ENCODE results near the gene GOT1.

The GOT1 gene

DNA sequence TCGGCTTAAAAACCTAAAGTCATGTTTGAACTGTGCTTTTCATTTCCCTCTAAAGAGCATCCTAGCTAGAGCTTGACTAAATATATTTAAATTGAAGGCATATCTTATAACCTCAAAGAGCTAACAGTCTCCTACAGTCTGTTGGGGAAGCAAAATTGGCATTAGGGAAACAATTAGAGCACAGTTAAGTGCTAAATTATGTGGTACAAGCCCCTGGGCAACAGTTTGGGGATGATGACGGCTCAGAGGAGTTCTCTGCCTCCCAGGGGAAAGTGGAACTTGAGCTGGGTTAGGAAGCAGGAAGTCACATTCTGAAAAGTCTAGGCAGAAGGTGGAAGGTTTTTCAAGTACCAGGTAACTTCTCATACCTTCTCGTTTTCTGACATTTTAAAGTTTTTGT lies 18.6 kb upstream of the GOT1 start:
- no peak overlapping the region for H3K4me3 Mint-ChIP-seq
- H3K4me1 Mint-ChIP-seq, result no peaks in the 10 kb centered on the region
- no peaks in the 10 kb centered on the region for H3K36me3 Mint-ChIP-seq
- DNase-seq (no peak), ATAC-seq (replicated peaks) (no peak)
- no peak overlapping the region for H3K27ac Mint-ChIP-seq
- peaks cover 25 to 28% of the 10 kb centered on the region in 2 donors for H3K27me3 Mint-ChIP-seq
- no peaks in the 10 kb centered on the region for H3K9me3 Mint-ChIP-seq

DNA sequence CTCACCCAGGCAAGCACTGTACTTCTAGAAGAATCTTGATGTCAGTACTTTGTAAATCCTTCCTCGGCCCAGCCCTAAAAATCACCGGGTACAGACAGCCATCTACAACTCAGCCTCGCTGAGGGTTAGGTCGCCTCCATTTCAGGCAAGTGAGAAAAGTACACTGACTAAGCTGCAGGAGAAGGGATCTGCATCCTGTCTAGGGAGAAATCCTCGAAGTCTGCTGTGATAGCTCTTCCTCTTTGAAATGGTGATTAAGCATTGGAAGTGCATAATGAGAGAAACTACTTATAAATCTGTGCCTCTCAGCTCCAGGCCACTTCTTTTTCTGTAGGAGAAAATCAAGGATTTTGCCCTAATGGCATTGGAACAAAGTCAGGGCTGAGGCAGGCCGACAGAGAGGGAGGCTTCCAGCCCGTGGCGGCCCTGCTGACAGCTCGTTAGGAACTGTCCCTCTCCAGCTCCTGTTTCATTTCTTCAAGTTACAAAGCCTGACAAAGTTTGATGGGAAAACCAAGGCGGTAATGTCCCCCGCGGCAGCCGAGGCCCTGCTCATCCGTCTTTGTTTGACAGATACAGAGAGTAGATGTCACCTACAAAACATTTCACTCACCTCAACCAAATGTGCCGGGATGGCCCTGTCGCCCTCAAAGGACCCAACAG lies 14.1 kb upstream of the GOT1 start:
- ATAC-seq (replicated peaks), result no peak

DNA sequence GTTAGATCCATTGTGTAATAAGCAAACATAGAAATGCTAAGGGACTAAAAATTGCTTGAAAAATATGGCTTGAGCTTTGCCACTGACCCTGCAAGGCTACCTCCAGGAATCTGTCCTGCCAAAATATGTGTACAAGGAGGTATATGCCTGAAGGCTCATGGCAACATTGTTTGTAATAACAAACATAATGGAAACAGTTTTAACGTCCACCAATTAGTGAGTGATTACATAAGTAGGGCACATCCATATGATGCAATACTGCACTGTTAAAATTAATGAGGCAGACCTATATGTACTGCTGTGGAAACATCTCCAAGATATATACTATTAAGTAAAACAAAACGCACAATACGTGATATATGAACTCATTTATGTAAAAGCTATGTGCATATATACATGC lies 13.1 kb upstream of the GOT1 start:
- H3K4me3 Mint-ChIP-seq, result no peak overlapping the region
- H3K36me3 Mint-ChIP-seq, result no peaks in the 10 kb centered on the region
- no peak overlapping the region for H3K27ac Mint-ChIP-seq
- no peaks in the 10 kb centered on the region for H3K9me3 Mint-ChIP-seq
- H3K4me1 Mint-ChIP-seq, result no peaks in the 10 kb centered on the region
- ATAC-seq (replicated peaks) (no peak), DNase-seq (no peak)
- peaks cover 0 to 12% of the 10 kb centered on the region in 2 donors for H3K27me3 Mint-ChIP-seq

More for the DNA sequence above, 14.1 kb upstream of the GOT1 start:
- no peaks in the 10 kb centered on the region for H3K4me1 Mint-ChIP-seq
- peaks cover 7 to 12% of the 10 kb centered on the region in 2 donors for H3K27me3 Mint-ChIP-seq
- H3K27ac Mint-ChIP-seq, result no peak overlapping the region
- no peaks in the 10 kb centered on the region for H3K36me3 Mint-ChIP-seq
- H3K9me3 Mint-ChIP-seq, result no peaks in the 10 kb centered on the region
- H3K4me3 Mint-ChIP-seq, result no peak overlapping the region
- DNase-seq, result no peak

DNA sequence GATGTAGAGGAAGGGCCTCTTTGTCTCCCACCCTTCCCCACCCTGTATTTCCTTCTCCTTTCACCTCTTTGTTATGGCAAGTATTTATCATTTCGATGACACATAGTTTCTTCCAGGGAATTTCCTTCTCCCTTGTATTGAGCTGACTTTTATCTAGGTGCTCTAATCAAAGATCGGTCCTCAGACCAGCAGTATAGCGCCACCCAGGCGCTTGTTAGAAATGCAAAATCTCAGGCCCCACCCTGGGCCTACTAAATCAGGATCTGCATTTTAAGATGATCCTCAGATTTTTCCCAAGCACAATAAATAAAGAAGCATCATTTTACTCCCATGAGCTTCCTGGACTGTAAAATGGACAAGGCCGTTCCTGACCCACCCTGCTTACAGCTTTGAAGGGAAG lies 12.0 kb upstream of the GOT1 start:
- ATAC-seq (replicated peaks), result no peak
- peaks cover 0 to 8% of the 10 kb centered on the region in 2 donors for H3K27me3 Mint-ChIP-seq
- DNase-seq, result no peak
- no peaks in the 10 kb centered on the region for H3K9me3 Mint-ChIP-seq
- no peak overlapping the region for H3K4me3 Mint-ChIP-seq
- H3K27ac Mint-ChIP-seq, result no peak overlapping the region
- no peaks in the 10 kb centered on the region for H3K36me3 Mint-ChIP-seq
- H3K4me1 Mint-ChIP-seq, result no peaks in the 10 kb centered on the region

DNA sequence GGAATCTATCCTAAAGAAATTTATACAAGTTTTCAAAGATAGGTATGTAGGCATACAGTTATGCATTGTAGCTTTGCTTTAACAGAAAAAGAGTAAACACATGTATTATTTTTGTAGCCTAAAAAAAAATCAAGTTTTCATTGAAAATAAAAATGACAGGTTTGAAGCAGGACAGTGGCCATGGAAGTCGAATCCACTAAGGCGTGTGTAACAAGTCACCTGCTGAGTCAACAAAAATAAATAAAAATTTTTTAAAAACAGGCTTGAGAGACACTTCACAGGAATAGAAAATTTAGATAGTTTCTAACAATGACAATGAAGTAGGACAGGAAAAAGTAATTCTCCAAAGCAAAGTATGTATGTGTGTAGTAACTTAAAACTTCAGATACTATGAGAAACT lies 8.5 kb upstream of the GOT1 start:
- Mint-ChIP-seq H3K36me3 (peaks cover 0 to 4% of the 10 kb centered on the region in 2 donors), H3K4me1 (no peaks in the 10 kb centered on the region), H3K9me3 (no peaks in the 10 kb centered on the region), H3K27ac (no peak overlapping the region), H3K27me3 (peaks cover 0 to 4% of the 10 kb centered on the region in 2 donors), H3K4me3 (no peak overlapping the region)
- no peak for DNase-seq
- no peak for ATAC-seq (replicated peaks)

DNA sequence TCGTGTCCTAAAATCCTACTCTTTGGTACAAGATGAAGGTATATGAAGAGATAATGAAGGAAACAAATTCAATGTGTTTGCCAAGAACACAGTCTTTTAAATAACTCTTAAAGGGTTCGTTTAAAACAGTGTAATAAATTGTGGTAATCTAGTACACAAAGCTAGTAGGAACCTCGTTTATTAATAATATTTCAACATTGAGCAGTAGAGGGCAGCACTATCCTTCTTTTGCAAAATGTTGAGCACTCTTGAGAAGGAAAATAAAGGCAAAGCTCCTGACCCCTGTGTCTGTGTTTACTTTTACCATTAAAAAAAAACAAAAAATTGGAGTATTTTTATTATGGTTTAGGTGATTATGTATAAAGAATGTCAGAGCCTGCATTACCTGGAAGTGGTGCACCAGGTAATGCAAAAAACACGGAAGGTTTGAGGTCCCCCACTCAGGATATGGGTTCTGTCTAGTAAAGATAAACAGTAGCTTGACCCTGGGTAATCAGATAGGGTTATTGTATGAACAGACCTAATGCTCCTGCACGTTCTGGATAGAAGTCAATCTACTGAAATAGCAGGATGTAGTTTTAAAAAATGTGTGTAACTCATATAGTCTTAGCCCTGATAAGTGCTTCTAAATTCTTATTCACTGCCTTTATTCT lies 5.7 kb upstream of the GOT1 start:
- Mint-ChIP-seq H3K27me3 (no peaks in the 10 kb centered on the region), H3K27ac (no peak overlapping the region), H3K9me3 (no peaks in the 10 kb centered on the region), H3K4me1 (peaks cover 7 to 14% of the 10 kb centered on the region in 2 donors), H3K36me3 (peaks cover 0 to 4% of the 10 kb centered on the region in 2 donors), H3K4me3 (no peak overlapping the region)
- ATAC-seq (replicated peaks) (peak; percentile 52 to 63), DNase-seq (no peak)

DNA sequence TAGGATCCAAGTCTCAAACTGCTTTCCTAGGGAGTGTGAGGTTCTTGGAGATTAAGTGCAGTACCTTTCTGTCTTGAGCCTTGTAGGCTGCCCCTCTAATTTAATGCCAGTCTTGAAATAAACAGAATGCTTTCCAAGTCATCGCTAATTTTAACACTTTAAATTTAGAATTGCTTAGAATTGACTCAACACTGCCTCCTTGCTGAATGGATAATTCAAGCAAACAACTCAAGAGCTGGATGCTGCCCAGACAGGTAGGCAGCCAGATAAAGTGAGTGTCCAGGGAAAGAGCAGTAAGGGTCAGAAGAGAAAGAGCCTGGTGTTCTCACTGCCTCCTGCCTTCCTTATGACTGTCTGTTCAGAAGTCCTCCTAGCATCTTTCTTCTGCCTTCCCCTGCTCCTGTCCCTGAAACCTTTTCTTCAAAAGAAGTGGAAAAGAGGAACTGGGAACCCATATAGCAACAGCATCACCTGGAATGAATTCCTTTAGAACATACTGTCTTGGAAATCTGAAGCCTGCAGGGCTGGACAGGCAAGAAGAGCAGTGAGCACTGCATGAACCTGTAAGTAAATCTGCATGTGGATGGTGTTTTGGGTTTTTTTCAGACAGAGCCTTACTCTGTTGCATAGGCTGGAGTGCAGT lies 3.1 kb upstream of the GOT1 start:
- ATAC-seq (replicated peaks) (no peak), DNase-seq (no peak)
- peaks cover 16 to 35% of the 10 kb centered on the region in 2 donors for H3K4me1 Mint-ChIP-seq
- no peaks in the 10 kb centered on the region for H3K9me3 Mint-ChIP-seq
- no peaks in the 10 kb centered on the region for H3K27me3 Mint-ChIP-seq
- peaks cover 7 to 9% of the 10 kb centered on the region in 2 donors for H3K36me3 Mint-ChIP-seq
- no peak overlapping the region for H3K4me3 Mint-ChIP-seq
- no peak overlapping the region for H3K27ac Mint-ChIP-seq

DNA sequence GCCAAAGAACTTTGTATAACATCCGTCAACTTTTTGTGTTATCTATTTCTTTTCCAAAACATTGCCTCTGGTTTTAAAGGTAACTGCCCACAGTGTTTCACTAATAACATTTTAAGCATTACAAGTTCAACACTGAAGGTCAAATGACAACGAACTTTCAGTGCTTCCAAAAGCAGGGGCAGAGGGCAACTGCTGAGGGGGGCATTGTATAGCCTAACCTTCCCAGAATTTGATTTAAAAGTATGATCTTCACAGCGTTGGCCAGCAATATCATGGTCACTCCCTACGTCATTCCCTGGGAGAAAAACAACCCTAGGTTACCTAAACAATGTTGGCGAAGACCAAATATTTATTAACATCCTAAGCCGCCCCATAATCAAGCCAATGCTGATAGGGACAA lies 2.5 kb upstream of the GOT1 start:
- H3K27ac Mint-ChIP-seq, result no peak overlapping the region
- H3K36me3 Mint-ChIP-seq, result peaks cover 7 to 9% of the 10 kb centered on the region in 2 donors
- H3K4me3 Mint-ChIP-seq, result no peak overlapping the region
- ATAC-seq (replicated peaks) (no peak), DNase-seq (no peak)
- no peaks in the 10 kb centered on the region for H3K27me3 Mint-ChIP-seq
- no peaks in the 10 kb centered on the region for H3K9me3 Mint-ChIP-seq
- H3K4me1 Mint-ChIP-seq, result peaks cover 16 to 35% of the 10 kb centered on the region in 2 donors

DNA sequence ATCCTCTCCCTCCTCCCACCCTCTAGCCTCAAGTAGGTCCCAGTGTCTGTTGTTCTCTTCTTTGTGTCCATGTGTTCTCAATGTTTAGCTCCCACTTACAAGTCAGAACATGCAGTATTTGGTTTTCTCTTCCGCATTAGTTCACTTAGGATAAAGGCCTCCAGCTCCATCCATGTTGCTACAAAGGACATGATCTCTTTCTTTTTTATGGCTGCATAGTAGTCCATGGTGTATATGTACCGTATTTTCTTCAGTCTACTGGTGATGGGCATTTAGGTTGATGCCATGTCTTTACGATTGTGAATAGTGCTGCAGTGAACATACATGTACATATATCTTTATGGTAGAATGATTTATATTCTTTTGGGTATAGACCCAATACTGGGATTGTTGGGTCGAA lies 1.6 kb upstream of the GOT1 start:
- Mint-ChIP-seq H3K4me3 (peak overlapping the region; percentile 46 to 60), H3K9me3 (no peaks in the 10 kb centered on the region), H3K36me3 (peaks cover 7 to 9% of the 10 kb centered on the region in 2 donors), H3K27ac (no peak overlapping the region), H3K27me3 (no peaks in the 10 kb centered on the region), H3K4me1 (peaks cover 16 to 35% of the 10 kb centered on the region in 2 donors)
- ATAC-seq (replicated peaks), result no peak
- no peak for DNase-seq

DNA sequence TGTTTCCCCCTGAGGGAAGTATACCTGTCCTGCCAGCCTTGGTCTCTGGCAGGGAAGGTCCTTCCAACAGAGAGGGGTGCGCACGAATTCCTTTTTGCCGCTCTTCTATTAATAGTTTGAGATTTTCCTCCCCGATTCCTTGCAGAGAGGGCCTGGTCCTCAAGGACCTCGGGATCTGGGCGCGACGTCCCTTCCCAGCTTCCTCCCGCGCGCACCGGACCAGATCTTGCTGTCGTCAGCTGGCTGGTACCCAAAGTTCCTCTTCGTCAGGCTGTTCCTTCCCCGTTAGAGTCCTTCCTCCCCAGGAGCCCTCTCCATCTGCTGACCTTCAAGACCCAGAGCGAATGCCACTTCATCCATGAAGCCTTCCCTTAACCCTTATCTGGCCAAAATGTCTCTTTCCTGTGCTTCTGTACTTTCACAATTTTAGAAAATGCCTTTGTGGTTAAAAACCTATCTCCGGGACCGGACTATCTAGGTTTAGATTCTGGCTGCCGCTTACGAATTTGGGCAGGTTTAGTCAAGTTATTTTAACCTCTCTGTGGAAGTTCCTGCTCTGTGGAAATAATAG lies 851 bp upstream of the GOT1 start:
- Mint-ChIP-seq H3K27ac (peak overlapping the region; percentile 98), H3K27me3 (no peaks in the 10 kb centered on the region), H3K36me3 (peaks cover 7 to 9% of the 10 kb centered on the region in 2 donors), H3K4me1 (peaks cover 16 to 35% of the 10 kb centered on the region in 2 donors), H3K4me3 (peak overlapping the region; percentile 96 to 99), H3K9me3 (no peaks in the 10 kb centered on the region)
- no peak for DNase-seq
- no peak for ATAC-seq (replicated peaks)

DNA sequence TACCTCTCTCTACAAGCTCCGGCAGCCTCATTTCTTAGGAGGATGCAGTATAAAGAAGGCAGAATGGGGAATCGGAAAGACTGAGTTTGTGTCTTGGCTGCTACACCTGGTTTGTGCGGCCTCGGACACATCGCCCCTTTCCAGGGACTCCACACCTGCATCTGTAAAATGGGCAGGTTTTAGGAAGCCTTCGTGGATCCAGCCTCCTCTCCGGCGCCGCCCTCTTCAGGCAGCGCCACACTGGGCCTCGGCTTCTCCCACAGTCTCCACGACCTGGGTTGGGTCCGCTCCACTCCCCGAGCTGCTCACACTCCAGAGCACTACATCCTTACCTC lies 341 bp downstream of the GOT1 start:
- Mint-ChIP-seq H3K4me3 (peak overlapping the region; percentile 96 to 99), H3K4me1 (peaks cover 16 to 35% of the 10 kb centered on the region in 2 donors), H3K27ac (peak overlapping the region; percentile 98), H3K9me3 (no peaks in the 10 kb centered on the region), H3K36me3 (peaks cover 13 to 17% of the 10 kb centered on the region in 2 donors), H3K27me3 (no peaks in the 10 kb centered on the region)
- DNase-seq, result no peak
- peak in 1 of 2 donors; percentile 8 for ATAC-seq (replicated peaks)

DNA sequence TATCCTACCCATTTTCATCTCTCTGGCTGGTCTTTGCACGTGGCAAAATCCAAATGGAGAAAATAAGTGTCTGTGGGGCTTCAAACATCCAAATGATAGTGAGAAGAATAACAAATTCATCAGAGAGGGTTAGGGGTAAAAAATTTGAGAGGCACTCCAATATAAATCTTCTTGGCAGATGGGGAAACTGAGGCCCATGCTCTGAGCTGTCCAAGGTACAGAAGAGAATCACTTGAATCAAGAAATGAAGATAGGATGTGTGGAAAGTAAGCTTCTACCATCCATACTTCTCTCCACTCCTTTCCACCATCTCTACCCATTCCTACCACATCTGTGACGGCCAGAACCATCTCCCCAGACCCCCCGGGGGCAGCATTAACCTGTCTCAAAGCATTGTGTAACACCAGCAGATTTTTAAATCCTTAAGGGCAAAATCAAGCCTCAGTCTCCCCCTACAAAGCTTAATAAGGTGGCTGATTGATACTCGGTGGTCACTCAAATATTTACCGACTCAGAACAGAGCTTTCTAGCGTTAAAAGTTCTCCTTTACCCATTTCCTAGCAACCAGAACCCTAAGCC lies 818 bp downstream of the GOT1 start:
- Mint-ChIP-seq H3K4me3 (peak overlapping the region; percentile 96 to 99), H3K27me3 (no peaks in the 10 kb centered on the region), H3K36me3 (peaks cover 18 to 21% of the 10 kb centered on the region in 2 donors), H3K9me3 (no peaks in the 10 kb centered on the region), H3K4me1 (peaks cover 16 to 35% of the 10 kb centered on the region in 2 donors), H3K27ac (peak overlapping the region; percentile 98)
- DNase-seq (no peak), ATAC-seq (replicated peaks) (no peak)

DNA sequence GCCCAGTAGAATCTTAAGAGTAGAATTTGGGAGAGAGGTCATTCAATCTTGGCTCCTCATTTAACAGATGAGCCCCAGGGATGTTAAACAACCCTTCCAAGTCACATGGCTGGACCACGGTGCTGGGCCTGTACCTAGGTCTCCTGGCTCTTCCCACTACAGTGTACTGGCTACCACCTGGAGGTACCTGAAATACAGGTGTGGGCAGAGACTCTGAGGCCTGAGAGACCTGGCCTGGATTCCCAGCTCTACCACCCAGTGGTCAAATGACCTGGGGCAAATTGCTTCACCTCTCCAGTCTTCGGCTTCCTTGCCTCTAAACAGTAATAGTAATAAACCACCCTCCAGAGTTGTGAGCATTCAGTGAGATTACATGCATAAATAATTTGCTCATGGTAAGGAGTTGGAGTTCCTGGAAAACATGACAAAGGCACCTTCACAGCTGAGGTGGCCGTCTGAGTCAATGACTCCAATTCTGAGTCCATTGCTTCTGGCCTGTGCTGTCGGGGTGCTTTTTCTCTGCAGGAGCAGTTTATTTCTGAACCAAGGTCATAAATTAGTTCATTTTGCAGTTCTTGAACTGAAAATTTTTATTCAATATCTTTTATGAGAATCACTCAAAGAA lies 2.7 kb downstream of the GOT1 start:
- Mint-ChIP-seq H3K27ac (no peak overlapping the region), H3K27me3 (no peaks in the 10 kb centered on the region), H3K9me3 (no peaks in the 10 kb centered on the region), H3K36me3 (peaks cover 19 to 20% of the 10 kb centered on the region in 2 donors), H3K4me1 (peaks cover 16 to 35% of the 10 kb centered on the region in 2 donors), H3K4me3 (no peak overlapping the region)
- no peak for DNase-seq
- ATAC-seq (replicated peaks), result no peak

DNA sequence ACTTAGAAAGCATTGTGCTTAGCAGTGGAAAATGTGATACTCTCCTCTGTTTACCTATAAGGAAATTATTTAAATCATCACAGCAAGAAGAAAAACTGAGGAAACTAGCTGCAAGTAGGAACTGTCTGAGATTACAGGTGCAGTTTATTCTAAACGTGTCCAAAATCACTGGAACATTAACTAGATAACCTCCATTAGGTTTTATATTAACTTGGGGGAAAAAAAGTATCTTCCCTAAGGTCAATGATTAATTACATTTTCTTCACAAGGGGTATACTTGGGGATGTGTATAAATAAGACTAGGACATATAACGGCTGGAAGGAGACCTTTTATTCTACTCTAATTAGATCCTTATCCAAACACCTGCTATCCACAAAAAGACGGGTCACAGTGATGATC lies 3.7 kb downstream of the GOT1 start:
- no peak for ATAC-seq (replicated peaks)
- Mint-ChIP-seq H3K27me3 (no peaks in the 10 kb centered on the region), H3K9me3 (no peaks in the 10 kb centered on the region), H3K36me3 (peaks cover 25 to 27% of the 10 kb centered on the region in 2 donors), H3K27ac (no peak overlapping the region), H3K4me1 (peaks cover 13 to 27% of the 10 kb centered on the region in 2 donors), H3K4me3 (no peak overlapping the region)
- DNase-seq, result no peak
